Measurements from ENCODE around the gene SLC23A1.

DNA sequence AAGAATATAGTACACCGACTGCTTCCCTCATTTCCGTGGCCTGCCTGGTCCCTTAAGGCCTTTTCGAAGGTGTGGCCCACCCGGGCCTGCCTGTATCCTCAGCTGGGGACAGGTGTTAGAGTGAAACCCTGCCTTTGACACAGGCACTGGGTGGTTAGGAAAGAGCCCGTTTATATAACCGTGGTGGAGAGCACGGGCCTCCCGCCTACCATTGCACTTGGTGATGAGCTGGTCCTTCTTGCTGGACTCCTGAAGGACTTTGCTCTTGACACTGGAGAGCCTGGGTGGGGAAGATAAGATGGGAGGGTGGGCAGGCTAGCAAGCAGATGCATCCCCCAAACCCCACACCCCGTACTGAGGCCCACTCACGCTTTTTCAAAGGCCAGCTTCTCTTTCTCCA lies 18.4 kb upstream of the SLC23A1 start:
- no peak for TF ChIP-seq POLR2A (IDR thresholded peaks at IDR 0.05)
- TF ChIP-seq, protein P1, sequence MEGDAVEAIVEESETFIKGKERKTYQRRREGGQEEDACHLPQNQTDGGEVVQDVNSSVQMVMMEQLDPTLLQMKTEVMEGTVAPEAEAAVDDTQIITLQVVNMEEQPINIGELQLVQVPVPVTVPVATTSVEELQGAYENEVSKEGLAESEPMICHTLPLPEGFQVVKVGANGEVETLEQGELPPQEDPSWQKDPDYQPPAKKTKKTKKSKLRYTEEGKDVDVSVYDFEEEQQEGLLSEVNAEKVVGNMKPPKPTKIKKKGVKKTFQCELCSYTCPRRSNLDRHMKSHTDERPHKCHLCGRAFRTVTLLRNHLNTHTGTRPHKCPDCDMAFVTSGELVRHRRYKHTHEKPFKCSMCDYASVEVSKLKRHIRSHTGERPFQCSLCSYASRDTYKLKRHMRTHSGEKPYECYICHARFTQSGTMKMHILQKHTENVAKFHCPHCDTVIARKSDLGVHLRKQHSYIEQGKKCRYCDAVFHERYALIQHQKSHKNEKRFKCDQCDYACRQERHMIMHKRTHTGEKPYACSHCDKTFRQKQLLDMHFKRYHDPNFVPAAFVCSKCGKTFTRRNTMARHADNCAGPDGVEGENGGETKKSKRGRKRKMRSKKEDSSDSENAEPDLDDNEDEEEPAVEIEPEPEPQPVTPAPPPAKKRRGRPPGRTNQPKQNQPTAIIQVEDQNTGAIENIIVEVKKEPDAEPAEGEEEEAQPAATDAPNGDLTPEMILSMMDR (IDR thresholded peaks at IDR 0.05), result no peak

Measured in testis (tissue), 2 donors.